ENCODE data around the gene SERINC3.

DNA sequence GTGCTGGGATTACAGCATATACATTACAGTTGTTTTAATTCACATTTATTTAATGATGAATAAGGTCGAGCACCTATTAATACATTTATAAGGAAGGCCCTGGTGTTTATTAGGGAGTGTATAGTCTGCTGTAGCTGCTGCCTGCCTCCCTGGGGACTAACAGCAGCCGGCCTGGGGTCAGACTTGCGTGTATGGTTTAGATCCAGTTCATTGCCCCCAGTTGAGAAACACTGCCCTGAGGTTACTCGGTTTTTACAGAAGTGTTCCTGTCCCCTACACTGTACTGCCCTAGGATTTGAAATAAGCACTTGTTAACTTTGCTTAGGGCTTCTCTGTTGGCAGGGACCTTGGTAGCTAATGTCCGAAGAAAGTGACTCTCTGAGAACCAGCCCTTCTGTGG lies 42.2 kb downstream of the SERINC3 start:
- TF ChIP-seq, protein P1, sequence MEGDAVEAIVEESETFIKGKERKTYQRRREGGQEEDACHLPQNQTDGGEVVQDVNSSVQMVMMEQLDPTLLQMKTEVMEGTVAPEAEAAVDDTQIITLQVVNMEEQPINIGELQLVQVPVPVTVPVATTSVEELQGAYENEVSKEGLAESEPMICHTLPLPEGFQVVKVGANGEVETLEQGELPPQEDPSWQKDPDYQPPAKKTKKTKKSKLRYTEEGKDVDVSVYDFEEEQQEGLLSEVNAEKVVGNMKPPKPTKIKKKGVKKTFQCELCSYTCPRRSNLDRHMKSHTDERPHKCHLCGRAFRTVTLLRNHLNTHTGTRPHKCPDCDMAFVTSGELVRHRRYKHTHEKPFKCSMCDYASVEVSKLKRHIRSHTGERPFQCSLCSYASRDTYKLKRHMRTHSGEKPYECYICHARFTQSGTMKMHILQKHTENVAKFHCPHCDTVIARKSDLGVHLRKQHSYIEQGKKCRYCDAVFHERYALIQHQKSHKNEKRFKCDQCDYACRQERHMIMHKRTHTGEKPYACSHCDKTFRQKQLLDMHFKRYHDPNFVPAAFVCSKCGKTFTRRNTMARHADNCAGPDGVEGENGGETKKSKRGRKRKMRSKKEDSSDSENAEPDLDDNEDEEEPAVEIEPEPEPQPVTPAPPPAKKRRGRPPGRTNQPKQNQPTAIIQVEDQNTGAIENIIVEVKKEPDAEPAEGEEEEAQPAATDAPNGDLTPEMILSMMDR (IDR thresholded peaks at IDR 0.05): no peak
- TF ChIP-seq EZH2 (IDR thresholded peaks at IDR 0.05; ENCODE audit: borderline replicate concordance, insufficient read depth, low read depth, low read length, poor library complexity, severe bottlenecking): no peak

All from B cell (primary cell).